ENCODE results near the gene NPHS1. TPM values are rescaled to one million over a fixed set of nuclear protein-coding genes. Genes with fewer than 3 reads are reported as not detected.
"Not testable (repeated sequence)": the region's sequence is repeated elsewhere in the genome, so short reads cannot be mapped to it uniquely, and the experiment has no call there.

Gene NPHS1
- total RNA-seq, 1 donor from 2014 or later: not detected

DNA sequence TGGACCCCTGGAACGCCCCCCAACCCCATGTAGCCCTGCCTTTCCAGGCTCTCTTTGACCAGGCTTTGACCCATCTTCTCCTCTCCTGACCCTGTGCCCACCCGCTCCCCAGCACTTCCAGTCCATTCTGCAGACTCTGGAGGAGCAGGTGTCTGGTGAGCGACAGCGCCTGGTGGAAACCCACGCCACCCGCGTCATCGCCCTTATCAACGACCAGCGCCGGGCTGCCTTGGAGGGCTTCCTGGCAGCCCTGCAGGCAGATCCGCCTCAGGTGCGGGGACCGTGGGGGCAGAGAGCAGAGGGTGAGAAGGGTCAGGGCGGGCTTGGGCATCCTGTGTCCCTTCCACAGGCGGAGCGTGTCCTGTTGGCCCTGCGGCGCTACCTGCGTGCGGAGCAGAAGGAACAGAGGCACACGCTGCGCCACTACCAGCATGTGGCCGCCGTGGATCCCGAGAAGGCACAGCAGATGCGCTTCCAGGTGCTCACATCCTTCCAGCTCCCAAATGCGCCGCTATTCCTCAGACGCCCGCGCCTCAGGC, 22.2 kb upstream of the NPHS1 start:
- DNase-seq (ENCODE audit: low read depth): no peak

DNA sequence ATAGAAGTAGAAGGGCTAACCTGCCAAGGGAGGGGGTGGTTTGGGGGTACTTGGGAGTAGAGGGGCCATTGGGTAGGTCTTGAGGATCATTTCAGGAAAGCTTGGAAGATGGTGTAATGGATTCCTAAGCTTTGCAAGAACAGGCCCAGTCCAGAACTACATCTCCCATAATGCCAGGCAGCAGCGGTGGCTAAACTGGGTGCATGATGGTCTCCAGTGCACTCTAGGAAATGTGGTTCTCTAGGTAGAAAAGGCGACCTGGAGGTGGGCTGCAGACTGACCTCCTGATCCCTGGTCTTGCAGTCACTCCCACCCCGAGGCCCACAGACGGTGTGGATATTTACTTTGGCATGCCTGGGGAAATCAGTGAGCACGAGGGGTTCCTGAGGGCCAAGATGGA, 19.9 kb upstream of the NPHS1 start:
- no peak for DNase-seq (ENCODE audit: low read depth)

DNA sequence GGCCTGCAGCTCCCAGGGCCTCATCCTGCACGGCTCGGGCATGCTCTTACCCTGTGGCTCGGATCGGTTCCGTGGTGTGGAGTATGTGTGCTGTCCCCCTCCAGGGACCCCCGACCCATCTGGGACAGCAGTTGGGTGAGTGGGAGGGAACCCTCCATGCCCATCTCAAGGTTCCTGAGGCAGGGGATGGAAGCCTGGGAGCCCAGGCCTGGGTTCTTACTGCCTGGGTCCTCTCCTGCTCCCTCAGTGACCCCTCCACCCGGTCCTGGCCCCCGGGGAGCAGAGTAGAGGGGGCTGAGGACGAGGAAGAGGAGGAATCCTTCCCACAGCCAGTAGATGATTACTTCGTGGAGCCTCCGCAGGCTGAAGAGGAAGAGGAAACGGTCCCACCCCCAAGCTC, 19.3 kb upstream of the NPHS1 start:
- no peak for DNase-seq (ENCODE audit: low read depth)

DNA sequence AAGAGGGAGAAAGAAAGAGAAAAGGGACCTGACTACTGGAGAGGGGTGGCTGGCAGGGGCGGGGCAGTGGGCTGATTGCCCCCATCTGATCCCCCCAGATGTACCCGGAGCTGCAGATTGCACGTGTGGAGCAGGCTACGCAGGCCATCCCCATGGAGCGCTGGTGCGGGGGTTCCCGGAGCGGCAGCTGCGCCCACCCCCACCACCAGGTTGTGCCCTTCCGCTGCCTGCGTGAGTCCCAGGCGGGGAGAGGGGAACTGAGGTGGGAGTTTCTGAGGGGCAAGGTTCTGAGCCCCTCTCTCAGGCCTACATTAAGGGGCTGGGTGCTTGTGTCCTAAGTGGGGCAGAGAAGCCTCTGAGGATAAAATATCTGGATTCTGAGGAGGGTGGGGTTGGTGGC, 18.5 kb upstream of the NPHS1 start:
- DNase-seq (ENCODE audit: low read depth): no peak

DNA sequence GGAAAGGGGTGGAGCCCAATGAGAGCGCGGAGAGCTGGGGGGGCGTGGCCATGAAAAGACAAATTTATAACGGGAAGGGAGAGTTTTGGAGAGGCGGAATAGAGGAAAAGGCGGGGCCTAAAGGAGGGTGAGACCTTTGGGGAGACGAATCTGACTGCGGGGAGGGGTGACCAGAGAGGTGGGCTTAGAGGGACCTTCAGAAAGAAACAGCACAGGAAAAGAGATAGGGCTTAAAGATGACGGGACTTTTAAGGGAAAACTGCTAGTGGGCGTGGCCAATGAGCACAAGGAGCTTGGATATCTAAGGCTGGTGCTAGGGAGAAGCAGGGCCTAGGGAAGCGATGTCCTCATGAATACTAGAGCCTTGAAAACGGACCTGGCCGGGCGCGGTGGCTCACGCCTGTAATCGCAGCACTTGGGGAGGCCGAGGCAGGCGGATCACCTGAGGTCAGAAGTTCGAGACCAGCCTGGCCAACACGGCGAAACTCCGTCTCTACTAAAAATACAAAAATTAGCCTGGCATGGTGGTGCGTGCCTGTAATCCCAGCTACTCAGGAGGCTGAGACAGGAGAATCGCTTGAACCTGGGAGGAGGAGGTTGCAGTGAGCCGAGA, 17.9 kb upstream of the NPHS1 start:
- not testable (repeated sequence) for DNase-seq (ENCODE audit: low read depth)

DNA sequence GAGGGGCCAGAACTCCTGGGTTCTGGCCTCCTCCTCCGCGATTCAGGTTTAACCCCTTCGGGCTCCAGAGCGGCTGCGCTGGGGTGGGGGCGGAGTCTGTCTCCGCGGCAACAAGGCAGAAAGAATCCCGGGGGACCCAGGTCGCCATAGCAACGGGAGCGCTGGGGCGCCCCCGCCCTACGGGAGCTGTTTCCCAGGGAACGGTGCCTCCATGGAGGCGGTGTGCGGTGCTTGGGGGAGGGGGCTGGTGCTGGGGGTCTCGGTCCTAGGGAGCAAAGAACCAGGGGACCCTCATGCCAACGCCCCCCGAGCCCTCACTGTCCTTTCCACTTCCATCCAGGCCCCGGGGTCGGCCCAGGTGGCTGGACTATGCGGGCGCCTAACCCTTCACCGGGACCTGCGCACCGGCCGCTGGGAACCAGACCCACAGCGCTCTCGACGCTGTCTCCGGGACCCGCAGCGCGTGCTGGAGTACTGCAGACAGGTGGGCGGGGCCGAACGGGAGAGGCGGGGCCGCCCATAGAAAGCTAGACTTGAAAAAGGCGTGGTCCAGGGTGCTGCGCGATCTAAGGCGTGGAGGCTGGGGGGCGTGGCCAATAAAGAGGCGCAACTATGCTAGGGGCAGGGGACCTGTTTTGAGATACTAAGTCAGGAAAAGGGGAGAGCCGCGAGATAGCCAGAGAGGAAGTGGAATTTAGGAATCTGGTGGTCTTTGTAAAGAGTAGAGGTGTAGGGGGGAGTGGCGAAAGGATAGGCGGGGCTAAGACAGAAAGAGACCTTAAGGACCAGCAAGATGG, 17.2 kb upstream of the NPHS1 start:
- peak; percentile 32 for DNase-seq (ENCODE audit: low read depth)

DNA sequence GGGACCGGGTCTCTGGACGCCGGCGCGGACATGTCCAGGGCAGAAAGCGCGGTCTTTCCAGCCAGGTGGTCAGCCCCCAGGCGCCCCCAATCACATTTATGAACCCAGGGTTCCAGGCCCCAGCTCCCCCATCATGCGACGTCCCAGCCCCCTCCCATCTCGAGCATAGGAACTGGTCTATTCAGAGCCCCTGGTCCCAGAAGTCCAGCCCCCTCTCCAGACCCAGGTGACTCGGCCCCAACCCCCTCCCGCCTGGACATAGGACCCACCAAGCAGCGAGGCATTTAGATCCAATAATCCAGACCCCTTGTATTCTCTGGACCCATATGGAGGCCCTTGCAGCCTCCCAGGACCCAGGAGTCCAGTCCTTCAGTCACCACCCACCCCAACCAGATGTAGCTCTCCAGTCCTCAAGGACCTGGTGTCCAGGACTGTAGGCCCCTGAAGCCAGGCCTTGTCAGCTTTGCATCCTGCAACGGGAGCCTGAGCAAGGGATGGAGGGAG, 16.6 kb upstream of the NPHS1 start:
- no peak for DNase-seq (ENCODE audit: low read depth)

DNA sequence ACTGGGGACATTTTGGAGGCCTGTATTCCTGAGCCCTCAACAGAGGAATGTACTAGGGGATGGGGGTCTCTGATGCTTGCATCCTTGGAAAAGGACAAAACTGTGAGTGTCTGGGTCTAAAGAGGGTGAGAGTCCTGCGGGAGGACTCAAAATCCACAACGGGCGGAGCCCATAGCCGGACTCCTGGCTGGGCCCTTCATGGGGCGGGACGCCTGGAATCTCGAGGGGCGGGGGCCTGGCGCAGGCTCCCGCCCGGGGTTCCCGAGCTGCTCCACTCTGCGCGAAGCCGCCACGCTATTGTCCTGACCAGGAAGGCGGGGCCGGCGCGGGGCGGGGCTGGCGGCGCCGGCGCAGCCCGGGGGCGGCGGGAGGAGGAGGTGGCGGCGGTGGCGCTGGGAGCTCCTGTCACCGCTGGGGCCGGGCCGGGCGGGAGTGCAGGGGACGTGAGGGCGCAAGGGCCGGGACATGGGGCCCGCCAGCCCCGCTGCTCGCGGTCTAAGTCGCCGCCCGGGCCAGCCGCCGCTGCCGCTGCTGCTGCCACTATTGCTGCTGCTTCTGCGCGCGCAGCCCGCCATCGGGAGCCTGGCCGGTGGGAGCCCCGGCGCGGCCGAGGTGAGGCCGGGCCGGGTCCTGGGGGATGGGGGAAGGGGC, 16.0 kb upstream of the NPHS1 start, which contains the start of gene APLP1:
APLP1 (plus strand) TSS at position 403 of the 651 bp plus-strand sequence; CDS start at position 466, 63 bp downstream.
- no peak for DNase-seq (ENCODE audit: low read depth)

DNA sequence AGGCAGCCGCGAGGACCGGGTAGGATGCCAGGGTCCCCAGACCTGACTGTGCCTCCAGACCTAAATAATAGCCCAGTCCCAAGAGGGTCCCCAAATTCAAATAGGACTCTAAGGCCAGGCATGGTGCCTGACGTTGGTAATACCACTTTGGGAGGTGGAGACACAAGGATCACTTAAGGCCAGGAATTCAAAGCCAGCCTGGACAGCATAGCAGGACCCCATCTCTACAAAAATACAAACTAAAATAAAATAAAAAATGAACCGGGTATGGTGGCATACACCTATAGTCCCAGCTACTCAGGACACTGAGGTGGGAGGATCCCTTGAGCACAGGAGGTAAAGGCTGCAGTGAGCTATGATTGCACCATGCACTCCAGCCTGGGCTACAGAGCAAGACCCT, 10.7 kb upstream of the NPHS1 start:
- no peak for DNase-seq (ENCODE audit: low read depth)

DNA sequence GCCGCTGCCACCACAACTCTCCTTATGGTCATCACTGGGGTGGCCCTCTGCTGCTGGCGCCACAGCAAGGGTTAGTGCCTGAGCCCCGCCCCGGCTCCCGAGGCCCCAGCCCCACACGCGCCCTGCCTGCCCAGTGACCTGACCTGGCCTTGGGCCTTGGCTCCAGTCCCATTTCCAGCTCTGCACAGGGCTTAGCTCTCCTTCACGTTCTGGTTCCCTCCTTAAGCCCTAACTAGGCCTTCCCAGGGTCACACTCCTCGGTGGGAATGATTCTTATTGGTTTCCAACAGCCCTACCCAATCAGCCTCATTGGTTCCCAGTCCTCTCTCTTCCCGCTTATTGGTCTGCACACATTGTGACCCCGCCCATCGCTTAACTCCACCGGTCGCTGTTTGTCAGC, 10.2 kb upstream of the NPHS1 start:
- DNase-seq (ENCODE audit: low read depth): no peak

DNA sequence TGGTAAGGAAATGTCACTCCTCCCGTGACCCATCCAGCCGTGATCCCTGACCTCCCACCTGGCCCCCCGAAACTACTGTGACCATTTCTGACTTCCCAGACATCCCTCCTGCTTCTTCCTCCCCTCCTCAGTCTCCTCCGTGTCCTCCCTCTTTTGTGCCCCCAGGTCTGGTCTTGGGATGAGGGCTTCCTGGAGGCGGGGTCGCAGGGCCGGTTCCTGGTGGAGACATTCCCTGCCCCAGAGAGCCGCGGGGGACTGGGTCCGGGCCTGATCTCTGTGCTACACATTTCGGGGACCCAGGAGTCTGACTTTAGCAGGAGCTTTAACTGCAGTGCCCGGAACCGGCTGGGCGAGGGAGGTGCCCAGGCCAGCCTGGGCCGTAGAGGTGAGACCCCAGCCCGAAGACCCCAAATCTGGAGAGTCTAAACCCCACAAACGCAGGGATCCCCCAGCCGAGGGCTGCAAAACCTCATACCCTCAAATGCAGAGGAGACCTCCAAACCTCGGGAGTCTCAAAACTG, 9.4 kb upstream of the NPHS1 start:
- DNase-seq (ENCODE audit: low read depth): no peak

DNA sequence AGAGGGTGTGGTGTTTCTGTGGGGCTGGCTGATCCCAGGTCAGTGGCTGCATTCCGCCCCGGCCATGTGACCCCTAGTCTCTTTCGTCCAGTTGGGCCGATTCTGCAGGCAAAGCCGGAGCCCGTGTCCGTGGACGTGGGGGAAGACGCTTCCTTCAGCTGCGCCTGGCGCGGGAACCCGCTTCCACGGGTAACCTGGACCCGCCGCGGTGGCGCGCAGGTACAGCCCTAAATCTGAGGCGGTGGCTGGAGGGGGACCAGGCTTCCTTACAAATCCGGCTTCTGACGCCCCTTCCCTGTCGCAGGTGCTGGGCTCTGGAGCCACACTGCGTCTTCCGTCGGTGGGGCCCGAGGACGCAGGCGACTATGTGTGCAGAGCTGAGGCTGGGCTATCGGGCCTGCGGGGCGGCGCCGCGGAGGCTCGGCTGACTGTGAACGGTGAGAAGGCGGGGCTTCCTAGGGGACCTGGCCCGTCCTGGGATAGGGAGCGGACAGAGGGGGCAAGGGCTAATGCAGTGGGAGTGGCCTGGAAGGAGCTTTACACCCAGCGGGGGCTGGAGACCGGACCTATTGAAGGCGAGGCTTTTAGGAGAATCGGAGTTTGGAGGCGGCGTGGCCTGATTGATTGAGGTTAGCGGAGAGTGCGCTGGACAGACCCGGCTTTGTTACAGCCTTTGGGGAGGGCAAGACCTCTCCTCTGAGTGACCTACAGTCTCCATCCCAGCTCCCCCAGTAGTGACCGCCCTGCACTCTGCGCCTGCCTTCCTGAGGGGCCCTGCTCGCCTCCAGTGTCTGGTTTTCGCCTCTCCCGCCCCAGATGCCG, 8.7 kb upstream of the NPHS1 start:
- no peak for DNase-seq (ENCODE audit: low read depth)

DNA sequence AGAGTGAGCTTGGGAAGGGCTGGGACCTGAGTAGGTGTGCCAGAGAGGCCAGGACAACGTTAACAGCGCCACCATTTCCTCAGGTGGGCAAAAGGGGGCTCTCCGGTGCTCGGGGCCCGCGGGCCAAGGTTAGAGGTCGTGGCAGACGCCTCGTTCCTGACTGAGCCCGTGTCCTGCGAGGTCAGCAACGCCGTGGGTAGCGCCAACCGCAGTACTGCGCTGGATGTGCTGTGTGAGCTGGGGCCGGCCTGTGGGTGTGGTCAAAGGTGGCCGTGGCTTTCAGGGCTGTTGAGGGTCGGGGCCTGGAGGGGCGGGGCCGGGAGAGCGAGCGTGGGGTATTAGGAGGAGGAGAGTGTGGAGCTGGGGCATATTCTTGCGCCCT, 8.1 kb upstream of the NPHS1 start:
- DNase-seq (ENCODE audit: low read depth): no peak

DNA sequence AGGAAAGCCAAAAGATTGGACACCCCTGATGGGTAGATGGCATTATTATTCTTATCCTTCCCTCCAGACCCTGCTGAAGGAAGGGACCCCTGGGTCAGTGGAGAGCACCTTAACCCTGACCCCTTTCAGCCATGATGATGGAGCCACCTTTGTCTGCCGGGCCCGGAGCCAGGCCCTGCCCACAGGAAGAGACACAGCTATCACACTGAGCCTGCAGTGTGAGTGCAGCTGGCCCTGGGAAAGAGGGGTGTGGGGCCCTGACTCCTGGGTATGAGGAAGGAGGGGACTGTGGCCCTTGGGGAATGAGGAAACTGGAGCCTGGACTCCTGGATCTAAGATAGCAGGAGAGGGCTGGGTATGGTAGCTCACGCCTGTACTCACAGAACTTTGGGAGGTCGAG, 7.1 kb upstream of the NPHS1 start:
- no peak for DNase-seq (ENCODE audit: low read depth)

DNA sequence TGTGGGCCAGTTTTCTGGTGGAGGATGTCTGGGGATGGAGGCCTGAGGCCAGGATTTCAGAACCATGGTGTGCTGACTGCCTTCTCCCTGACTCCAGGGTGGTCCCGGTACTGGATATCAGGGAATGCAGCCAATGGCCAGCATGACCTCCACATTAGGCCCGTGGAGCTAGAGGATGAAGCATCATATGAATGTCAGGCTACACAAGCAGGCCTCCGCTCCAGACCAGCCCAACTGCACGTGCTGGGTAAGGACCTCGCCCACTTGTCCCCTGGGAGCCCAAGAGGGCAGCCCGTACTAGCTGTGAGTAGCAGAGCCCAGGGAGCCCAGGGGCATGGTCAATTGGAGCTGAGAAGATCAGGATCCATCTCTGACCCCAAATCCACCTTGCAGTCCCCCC, 6.0 kb upstream of the NPHS1 start:
- no peak for DNase-seq (ENCODE audit: low read depth)

DNA sequence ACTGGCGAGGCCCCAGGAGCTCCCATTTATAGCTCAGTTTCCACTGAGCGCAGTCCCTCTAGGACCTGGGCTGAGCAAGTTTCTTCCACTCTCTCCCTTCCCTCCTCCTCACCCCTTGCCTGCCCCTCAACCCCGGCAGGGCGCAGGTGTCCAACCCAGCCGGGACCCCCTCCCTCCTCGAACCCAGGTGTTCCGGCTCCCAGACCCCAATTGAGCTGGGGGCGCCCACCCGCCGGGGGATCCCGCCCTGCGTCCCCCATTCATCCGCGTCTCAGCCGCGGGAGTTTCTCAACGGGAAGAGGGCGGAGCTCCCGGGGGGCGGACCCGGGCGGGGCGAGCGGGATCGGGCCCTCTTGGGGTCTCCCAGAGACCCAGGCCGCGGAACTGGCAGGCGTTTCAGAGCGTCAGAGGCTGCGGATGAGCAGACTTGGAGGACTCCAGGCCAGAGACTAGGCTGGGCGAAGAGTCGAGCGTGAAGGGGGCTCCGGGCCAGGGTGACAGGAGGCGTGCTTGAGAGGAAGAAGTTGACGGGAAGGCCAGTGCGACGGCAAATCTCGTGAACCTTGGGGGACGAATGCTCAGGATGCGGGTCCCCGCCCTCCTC, 4.3 kb upstream of the NPHS1 start, which contains the start of gene KIRREL2:
KIRREL2 (plus strand) TSS at position 366 of the 604 bp plus-strand sequence; CDS start at position 575, 209 bp downstream.
- no peak for DNase-seq (ENCODE audit: low read depth)

DNA sequence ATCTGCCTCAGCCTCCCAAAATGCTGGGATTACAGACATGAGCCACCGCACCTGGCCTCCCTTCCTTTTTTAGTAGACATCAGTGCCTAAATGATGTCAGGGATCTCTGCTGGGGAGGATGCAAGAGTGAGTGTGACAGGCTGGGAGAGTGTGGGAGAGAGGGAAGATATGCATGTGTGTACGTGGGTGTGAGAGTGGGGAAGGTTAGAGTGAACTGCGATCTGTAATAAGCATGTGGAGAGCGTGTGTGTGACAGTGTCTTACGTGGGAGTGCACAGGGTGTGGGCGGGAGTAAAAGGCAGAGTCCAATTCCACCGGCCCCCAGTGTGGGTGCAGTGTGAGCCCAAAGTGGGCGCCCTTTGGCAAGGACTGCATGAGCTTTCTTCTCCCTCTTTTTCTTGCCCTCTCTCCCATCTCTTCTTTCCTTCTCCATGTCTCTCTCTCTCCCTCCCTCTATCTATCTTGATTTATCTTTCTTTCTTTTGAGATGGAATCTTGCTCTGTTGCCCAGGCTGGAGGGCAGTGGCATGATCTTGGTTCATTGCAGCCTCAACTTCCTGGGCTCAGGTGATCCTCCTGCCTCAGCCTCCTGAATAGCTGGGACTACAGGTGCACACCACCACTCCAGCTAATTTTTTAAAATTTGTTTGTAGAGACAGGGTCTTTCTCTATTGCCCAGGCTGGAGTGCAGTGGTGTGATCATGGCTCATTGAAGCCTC, 893 bp upstream of the NPHS1 start:
- no peak for DNase-seq (ENCODE audit: low read depth)

DNA sequence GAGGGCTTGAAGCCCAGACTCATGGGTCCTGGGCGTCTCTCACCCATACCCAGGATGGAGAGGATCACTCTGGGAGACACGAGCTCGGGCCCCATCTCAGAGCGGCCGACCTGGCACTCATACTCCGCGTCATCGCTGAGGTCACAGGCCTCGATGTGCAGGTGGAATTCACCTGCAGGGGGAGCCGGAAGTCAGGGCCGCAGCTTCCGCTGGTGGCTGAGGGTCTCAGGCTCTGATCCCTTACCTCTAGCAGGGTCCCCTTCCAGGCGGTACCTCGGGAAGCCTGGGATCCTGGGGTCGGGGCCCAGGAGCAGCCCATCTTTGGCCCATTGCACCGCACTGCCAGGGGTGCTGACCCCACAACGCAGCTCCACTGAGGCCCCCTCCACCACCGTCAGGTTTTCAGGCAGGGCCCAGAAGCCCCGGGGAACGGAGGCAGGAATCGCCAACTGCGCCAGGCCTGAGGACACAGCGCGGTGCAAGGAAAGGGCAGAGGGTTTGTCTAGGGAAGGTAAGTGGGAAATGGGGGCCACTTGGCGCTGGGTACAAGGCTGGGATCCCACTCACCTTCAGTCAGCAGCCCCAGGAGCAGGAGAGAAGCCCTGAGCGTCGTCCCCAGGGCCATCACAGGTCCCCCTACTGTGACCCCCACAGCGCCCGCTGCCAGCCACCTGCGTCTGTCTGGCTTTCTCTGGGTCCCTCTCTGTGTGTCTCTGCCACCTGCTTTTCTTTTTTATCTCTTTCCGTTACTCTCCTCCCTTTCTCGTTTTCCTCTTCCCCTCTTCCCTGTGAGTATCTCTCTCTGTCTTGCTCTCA, 883 bp downstream of the NPHS1 start:
- no peak for DNase-seq (ENCODE audit: low read depth)

DNA sequence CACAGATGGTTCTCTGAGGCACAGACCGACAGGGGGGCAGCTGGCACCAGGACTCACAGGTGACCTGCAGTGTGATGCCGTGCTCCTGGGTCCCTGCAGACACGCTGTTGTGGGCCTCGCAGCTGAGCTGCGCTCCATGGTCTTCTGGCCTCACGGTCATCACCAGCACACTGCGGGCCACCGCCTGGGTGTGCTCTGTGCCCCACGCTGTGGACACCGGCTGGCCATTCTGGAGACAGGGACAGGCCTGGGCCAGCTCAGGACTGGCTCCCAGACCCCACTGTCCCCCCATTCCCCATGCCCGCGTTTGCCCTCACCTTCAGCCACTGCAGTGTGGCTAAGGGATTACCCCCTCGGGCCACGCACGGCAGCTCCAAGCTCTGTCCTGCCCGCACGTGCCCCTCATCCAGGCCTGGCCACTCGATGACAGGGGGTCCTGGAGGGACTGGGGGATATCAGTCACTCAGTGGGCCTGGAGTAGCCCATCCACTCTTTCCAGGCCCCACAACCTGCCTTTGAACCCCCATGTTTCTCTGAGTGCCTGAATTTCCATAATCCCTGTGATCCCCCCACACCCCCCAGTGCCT, 3.3 kb downstream of the NPHS1 start:
- DNase-seq (ENCODE audit: low read depth): no peak

Data from renal cortical epithelial cell (primary cell).